NCI-H1436 (cell line): ENCODE results near the gene C4orf17.

Experiments
- DNase-seq: peaks from one replicate; lab custom pipeline; 2025; lab: John Stamatoyannopoulos, UW

C4orf17 gene

GRCh38 chr4:99537674-99538073 lies 26.9 kb downstream of the C4orf17 start:
- no peak for DNase-seq

DNA sequence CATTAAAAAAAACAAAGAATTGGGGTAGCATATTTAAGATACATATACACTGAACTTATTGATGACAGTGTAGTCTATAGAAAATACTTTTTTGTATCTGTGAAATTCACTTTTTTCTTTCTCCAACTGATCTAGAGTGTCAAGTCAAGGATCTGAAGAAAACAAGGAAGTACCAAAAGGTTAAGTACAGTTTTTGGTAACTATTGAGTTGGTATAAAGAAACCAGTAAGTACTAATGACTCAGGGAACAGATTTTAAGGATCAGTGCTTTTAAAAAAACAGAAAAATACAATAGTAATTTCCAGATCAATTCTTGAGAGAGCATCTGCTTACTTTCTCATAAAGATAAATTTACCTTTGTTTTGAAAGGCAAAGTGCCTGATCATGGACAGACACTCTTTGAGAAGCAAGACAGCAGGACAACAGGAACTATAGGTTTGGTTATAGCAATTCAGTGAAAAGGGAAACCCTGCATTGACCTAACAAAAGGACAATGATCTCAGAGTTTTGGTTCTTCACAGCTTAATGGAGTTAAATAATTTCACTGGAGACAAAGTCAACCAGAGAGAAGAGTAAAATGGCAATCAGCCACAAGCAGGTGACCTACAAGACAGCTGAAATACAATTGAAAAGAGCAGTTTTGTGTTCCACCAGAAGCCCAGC lies 29.6 kb downstream of the C4orf17 start:
- DNase-seq, result no peak

DNA sequence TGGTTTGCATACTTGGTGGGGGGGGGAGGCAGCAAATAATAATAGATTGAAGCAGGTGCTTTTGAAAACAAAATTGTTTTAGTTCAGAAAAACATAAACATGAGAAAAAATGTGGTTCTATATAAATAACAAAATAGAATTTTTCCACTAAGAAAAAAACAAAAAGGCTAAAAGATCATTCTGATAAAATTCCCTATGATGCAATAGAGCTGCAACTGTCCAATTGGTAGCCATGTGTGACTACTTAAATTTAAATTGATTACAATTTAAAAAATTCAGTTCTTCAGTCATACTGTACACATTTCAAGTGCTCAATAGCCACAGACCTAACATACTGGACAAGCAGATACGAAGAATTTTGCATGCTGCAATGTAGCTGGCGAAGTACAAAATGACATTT lies 42.1 kb downstream of the C4orf17 start:
- no peak for DNase-seq

DNA sequence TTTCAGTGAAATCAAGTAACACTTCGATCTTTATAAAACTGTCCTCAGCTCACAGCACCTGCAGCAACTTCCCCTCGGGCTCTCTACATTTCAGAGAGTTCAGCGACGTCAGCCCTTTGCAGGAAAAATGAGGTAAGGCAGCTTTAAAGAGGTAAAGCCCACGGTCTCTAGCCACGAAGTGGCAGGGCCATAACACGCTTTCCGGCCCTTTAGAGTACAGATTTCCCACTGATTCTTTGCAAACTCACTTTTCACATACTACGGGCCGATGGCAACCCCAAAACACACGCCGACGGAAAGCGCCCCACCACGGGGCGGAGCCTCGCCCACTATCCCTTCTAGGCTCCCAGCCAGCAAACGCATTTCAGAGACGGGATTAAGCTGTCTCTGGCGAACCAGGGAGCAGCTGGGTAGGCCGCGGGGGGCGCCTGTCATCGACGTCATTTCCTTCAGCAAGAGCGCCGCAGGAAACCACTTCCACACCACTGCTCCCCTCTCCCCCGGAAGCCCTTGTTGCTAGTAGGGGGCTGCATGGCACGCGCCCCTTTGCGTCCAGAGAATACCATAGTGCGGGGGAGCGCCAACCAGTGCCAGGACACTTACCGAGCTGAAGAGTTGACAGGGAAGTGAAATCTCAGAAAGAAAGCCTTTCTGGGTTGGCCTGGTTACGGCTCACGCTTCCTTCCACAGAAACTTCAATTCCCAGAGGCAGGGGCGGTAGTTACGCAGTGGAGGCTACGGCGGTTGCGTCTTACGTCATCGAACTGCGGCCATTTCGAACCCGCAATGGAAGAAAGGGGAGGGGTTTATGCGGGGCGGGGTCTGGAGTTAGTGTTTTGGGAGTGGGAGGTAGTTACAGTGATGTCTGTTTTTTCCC lies 52.7 kb downstream of the C4orf17 start, which contains the start of gene TRMT10A:
Gene TRMT10A (minus strand): TSS at position 730 of the 877 bp plus-strand sequence. CDS start 4,701 bp downstream, outside the sequence.
- peak; percentile 96 for DNase-seq

DNA sequence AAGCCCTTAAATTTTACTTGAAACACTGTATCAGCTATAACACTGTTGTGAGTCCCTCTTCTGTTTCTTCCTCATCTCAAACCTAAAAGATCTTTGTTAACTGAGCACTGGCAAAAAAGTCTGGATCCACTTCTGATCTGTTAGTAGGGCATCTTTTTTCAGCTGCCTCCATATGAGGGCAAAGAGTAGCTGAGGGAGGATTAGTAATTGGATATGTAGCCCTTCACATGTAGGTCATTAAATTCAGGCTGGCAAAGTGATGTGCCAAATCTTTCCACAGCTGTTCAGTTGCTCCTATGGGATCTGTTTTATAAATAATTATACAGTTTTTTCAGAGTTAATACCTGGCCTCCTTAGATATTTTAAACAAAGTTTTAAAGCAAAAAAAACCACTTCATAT lies 54.1 kb downstream of the C4orf17 start:
- no peak for DNase-seq

GRCh38 chr4:99571883-99572282 lies 61.1 kb downstream of the C4orf17 start:
- DNase-seq, result no peak

DNA sequence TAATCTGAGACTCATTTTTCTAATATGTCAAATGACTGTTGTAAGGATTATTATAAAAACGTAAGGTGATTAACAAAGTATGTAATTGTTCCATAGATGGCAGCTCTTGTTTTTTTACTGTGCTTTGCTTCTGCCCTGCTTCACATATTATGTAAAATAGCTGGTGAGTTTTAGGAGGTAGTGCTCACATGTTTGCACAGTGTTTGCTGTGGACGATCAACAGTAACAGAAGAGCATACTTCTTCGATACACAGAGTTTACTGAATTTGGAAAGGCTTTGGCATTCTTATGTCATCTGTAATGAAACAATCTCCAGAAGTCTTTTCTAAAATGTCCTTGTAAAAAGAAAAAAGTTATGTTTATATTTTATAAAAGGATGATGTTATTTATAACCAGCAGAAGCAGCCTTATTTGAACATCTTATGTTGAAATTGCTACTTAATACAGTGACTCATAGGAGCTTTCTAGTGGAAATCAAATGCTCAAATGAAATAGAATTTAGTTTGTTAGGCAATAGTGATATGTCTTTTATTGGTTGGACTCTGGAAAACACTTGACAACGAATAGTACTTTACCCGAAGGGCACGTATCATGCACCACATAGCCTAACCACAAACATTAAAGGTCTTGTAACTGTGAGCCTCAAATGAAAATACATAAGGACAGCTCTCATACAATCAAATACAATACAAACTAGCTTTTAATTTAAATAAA lies 61.9 kb downstream of the C4orf17 start:
- no peak for DNase-seq

DNA sequence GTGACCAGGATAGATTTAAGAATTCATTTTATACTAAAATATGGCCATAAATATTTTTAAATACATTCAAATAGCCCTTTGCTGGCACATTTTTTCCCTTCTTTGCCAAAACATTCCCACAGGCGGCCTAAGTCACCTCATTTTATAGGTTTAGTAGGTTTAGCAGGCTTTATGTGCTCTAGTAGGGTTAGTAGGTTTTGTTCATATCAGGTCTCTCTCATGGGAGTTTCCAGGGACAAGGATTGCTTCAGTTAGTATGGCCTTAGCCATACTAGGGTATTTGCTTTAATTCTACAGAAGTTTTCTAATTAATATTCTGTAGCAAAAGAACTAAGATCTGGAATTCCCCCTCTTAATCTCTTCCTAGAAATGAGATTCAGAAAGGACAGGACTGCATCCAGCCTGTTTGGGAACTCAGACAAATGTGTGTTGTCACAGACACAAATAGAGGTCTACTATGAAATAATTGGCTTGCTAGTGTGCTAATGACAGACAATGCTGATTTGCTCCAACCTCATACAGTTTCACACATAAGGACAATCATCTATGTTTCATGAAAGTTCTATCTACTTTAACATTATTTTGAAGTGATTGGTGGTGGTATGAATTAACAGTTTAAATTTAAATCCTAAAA lies 63.0 kb downstream of the C4orf17 start:
- DNase-seq, result no peak

DNA sequence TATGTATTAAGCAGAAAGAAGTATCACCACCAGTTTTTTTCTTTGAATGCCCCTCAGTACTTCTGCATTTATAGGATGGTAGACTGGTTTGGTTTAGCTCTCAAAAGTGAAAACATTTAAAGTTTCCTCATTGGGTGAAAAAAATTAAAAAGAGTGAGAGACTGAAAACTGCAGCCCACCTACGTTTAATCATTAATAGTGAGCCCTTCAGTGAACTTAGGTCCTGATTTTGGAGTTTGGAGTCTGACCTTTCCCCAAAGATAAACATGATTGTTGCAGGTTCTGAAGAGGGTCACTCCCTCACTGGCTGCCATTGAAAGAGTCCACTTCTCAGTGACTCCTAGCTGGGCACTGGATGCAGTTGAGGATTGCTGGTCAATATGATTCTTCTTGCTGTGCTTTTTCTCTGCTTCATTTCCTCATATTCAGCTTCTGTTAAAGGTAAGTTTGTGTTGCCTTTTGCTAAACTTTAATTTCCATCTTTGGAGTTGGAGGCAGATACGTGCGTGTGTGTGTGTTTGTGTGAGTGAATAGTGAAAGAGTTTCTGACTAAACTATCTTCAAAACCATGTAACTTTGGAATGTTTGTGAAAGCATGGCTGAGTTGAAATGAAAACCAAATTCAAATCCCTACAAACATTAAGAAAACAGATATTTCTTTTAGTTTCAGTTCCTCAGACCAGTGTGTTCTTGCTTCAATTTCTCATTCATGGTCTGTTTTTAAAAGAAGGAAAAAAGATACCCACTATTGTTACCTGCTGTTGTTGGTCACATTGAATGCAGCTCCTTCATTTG lies 63.9 kb downstream of the C4orf17 start, which contains the start of gene MTTP:
Gene MTTP (plus strand): TSS at position 295 of the 795 bp plus-strand sequence. CDS start 86 bp downstream, at position 381.
- no peak for DNase-seq

DNA sequence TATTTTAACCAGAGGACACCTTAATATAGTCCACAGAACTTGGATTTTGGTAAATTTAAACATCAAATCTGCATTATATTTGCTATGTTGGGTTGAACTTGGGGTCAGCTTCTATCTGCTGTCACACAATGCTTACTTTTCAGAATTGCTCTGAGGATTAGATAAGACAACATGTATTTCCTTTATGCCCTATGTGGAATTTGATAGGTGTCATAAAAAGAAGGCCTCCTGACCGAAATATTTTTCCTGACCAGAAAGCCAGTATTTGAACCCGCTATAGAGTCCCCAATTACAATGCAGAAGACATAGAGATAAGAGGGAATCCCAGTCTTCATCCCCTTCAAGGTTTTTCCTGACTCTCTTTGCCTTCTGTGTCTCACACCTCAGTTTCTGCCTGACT lies 67.9 kb downstream of the C4orf17 start:
- DNase-seq, result no peak

- DNase-seq, result no peak
Observed at GRCh38 chr4:99585516-99585915, 74.7 kb downstream of the C4orf17 start.

DNA sequence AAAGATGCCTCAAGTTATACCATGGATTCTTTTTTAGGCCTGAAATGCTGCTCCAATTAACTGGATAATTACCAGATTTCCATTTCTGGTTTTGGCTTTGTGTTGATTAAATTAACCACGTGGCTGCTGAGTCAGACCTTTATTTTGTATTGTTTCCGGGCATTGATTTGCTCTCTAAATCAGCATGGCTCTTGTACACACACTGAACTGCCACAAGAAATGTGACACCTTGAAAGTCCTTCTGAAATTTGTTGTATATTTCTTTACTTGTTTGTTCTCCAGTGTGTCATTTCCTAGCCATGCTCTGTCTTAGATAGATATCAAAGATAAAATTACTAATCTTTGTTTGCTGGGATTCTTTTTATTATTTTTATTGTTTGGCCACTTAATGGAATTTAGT lies 75.5 kb downstream of the C4orf17 start:
- peak; percentile 60 for DNase-seq

- DNase-seq, result no peak
Observed at GRCh38 chr4:99586797-99587196, 76.0 kb downstream of the C4orf17 start.

DNA sequence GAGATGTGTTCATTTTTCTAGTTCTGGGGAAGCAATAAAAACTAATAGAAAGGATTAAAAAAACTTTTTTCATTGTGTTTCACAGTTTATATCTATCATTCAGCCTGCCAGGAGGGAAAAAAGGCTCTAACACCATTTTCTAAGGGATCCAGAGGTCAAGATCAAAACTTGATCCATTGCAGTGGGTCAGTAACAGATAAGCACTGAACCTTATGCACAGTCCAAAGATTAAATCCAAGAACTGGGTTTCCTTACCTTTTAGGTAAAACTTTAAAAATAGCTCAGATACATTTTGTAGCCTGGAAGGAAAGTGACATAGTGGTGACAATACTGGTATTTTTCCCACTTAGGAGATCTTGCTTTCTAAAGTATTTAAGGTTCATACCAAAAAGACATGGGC lies 76.5 kb downstream of the C4orf17 start:
- no peak for DNase-seq

DNA sequence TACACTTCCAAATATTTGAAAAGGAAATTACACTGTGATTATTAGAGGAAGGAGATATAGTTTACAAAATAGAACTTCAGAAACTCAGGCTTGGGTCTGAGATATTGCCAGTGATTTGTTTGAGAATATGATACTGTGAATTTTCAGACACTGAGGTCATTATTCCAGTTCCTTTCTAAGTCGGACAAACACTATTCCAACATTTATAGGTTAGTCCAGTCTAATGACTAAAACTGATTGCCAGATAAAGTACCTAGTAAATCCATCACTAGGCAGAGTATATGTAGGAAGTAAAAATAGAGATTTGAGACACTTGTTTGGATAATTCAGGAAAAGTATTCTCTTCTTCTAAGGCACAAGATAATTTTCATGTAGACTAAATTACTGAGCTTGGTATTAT lies 77.0 kb downstream of the C4orf17 start:
- no peak for DNase-seq

DNA sequence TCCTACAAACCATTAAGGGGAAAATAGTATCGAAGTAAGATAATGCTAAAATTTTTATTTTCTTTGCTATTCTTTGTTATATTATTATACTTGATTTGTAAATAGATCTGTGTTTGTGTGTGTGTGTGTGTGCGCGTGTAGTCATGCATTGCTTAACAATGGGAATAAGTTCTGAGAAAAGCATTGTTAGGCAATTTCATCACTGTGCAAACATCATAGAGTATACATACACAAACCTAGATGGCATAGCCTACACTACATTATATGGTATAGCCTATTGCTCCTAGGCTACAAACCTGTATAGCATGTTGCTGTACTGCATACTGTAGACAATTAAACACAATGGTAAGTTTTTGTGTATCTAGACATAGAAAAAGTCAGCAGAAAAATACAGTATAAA lies 80.9 kb downstream of the C4orf17 start:
- DNase-seq, result no peak
